GM13977 (cell line): Measurements from ENCODE around the gene SYTL3.

Experiments
- DNase-seq: peaks from one replicate; pipeline ENCODE4 v3.0.0; 2012; ENCODE audit warnings: low spot score
- in situ Hi-C: fragments of 300-500 bp; cut with MboI; formaldehyde crosslinking; loops from one replicate; pipeline ENCODE4 v1.12.0; 2022; ENCODE audit warnings: low sequenced_read_pairs, low pct_unique_long_range_greater_than_20kb, mixed read lengths, inconsistent platforms; ENCODE audit not compliant: unreplicated experiment
- TF ChIP-seq, protein P1 (sequence below): IDR thresholded peaks from 2 replicates; pipeline ENCODE4 v1.5.1; 2012; ENCODE audit warnings: mild to moderate bottlenecking, control low read depth; ENCODE audit not compliant: insufficient read depth; ENCODE audit errors: extremely low read depth, missing control alignments

Gene SYTL3

GRCh38 chr6:158729906-158730540 is 80.2 kb downstream of the SYTL3 start:
- DNase-seq, result no peak
- TF ChIP-seq, protein P1, sequence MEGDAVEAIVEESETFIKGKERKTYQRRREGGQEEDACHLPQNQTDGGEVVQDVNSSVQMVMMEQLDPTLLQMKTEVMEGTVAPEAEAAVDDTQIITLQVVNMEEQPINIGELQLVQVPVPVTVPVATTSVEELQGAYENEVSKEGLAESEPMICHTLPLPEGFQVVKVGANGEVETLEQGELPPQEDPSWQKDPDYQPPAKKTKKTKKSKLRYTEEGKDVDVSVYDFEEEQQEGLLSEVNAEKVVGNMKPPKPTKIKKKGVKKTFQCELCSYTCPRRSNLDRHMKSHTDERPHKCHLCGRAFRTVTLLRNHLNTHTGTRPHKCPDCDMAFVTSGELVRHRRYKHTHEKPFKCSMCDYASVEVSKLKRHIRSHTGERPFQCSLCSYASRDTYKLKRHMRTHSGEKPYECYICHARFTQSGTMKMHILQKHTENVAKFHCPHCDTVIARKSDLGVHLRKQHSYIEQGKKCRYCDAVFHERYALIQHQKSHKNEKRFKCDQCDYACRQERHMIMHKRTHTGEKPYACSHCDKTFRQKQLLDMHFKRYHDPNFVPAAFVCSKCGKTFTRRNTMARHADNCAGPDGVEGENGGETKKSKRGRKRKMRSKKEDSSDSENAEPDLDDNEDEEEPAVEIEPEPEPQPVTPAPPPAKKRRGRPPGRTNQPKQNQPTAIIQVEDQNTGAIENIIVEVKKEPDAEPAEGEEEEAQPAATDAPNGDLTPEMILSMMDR, result no peak
- in situ Hi-C loops, result no loop called here

DNA sequence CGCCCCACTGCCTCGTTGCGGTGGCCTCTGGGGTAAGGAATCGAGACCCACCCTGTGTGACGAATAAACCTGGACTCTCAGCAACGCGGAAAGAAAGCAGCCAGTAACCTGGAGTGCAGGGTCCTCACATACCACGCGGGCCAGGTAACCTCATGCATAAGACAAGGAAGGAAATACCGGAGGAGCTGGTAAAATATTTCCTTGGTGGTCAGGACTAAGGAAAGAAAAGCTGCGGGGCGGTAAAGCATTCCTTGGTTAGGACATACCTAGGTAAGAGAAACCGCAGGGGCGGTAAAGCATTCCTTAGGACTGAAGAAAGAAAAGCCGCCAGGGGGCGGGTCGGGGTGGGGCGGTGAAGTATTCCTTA is 80.7 kb downstream of the SYTL3 start:
- in situ Hi-C loops, result no loop called here
- TF ChIP-seq, protein P1, result no peak

DNA sequence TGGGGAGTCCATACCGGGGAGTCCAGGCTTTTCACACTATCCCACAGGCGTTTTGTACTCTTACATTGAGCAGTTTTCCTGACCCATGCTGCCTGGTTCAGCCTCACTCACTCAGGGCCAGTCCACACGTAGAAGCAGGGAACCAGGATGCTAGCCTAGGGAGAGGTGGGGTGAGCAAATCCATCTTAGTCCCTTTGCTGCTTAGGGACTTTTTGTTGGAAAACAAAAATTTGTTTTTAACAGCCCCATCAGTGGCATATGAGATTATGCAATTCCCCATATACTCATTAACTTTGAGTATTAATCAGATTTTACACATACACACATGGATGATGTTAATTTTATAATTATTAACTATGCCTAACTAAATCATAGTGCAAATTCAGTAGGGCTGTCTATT is 85.2 kb downstream of the SYTL3 start:
- DNase-seq, result no peak
- TF ChIP-seq, protein P1, result no peak
- in situ Hi-C loops, result no loop called here

More for the DNA sequence above, 80.7 kb downstream of the SYTL3 start:
- DNase-seq, result no peak

DNA sequence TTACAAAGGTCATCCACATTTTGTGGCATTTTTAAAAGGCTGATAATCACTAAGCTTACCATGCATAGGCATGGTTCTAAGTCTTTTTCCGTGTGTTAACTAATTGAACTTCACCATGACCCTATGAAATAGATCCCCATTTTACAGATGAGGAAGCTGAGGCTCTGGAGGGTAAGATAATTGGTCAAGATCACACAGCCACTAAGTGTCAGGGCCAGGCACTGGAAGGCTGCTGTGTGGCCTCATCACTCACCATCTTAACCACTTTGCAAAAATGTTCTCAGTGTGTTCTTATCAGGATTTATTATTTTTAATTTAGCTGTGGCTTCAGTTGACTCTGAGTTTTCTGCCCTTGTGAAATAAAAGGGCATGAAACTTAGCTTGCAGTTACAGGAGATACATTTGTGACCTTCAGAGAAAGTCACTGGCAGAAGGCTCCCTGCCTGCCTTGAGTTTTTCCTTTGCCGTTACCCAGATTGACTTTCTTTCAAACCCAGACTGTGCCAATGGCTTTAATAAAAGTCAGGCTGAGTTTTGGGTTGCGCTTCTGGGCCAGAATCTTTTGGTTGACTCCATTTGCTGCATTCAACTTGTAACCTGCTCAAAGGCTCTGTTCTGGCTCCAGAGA is 87.3 kb downstream of the SYTL3 start:
- no peak for DNase-seq
- in situ Hi-C loops, result no loop called here
- TF ChIP-seq, protein P1, result no peak

DNA sequence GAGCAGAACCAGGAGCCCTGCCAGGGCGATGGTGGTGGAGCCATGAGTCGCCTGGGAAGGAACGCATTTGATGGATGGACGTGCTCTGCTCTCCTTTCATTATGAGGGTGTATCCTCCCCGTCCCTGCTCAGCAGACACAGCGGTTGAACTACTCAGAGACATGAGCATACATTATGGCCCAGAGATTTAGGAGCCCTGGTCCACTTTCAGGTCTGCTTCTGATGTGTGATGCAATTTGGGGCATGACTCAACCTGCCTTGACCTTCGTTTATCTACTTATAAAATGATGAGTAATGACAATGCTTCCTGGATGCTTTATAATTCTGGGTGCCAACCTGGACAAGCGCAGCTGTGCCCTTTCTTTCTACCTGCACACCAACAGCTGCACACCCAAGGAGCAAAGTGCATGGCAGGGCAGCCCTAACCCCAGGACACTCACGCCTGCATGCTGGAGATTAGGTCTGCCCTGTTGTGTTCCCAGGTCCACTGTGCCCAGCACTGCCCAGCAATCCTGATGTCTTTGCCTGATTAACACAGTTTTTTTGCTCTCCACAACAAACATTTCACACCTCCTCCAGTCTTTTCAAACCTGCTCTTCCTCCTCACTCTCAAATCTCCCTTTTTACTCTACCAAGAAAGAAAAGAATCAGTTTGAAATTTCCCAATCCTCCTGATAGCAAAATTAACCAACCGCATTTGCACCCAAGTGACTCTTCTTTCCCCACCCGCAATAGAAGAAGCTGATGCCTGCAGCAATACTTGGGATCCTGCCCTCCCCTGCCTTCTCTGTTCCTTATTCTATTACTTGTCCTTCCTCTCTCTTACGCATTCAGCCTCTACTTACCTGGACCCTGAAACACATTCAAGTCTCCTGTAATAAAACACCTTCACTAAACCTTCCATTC is 88.1 kb downstream of the SYTL3 start:
- no peak for DNase-seq
- in situ Hi-C loops, result no loop called here
- TF ChIP-seq, protein P1, result no peak

DNA sequence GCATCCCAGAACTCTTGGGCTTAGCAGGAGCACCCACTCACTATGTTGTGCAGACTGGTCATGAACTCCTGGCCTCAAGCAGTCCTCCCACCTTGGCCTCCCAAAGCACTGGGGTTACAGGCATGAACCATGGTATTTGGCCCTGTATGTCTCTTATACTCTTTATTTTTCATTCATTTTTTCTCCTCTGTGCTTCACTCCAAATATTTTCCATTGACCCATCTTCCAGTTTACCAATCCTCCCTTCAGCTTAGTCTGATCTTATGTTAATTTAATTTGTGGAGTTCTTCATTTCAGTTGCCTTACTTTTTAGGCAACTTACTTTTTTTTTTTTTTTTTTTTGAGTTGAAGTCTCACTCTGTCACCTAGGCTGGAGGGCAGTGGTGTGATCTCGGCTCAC is 89.8 kb downstream of the SYTL3 start:
- TF ChIP-seq, protein P1, result no peak
- no peak for DNase-seq
- in situ Hi-C loops, result no loop called here
